Measurements from ENCODE around the gene STN1.

Gene STN1

GRCh38 chr10:103941801-103942200 is 23.8 kb upstream of the STN1 start:
- Histone ChIP-seq H3K4me3 (ENCODE audit: low read depth, low read length) (no peak overlapping the region), H3K4me1 (ENCODE audit: control insufficient read depth, insufficient read depth, low read length) (no peaks in the 10 kb centered on the region), H3K9ac (ENCODE audit: low read depth, low read length) (no peak overlapping the region), H3K27me3 (ENCODE audit: control insufficient read depth, insufficient read depth, low read length) (no peaks in the 10 kb centered on the region), H3K36me3 (ENCODE audit: control insufficient read depth, insufficient read depth, low read length) (no peaks in the 10 kb centered on the region), H3K9me3 (ENCODE audit: control insufficient read depth, insufficient read depth, low read length) (no peaks in the 10 kb centered on the region)

- Histone ChIP-seq H3K27me3 (ENCODE audit: control insufficient read depth, insufficient read depth, low read length) (no peaks in the 10 kb centered on the region), H3K9ac (ENCODE audit: low read depth, low read length) (no peak overlapping the region), H3K9me3 (ENCODE audit: control insufficient read depth, insufficient read depth, low read length) (no peaks in the 10 kb centered on the region), H3K36me3 (ENCODE audit: control insufficient read depth, insufficient read depth, low read length) (no peaks in the 10 kb centered on the region), H3K4me1 (ENCODE audit: control insufficient read depth, insufficient read depth, low read length) (no peaks in the 10 kb centered on the region), H3K4me3 (ENCODE audit: low read depth, low read length) (no peak overlapping the region)
Measured at GRCh38 chr10:103939522-103939921, 21.5 kb upstream of the STN1 start.

- no peak overlapping the region for H3K9ac ChIP-seq (ENCODE audit: low read depth, low read length)
- no peaks in the 10 kb centered on the region for H3K36me3 ChIP-seq (ENCODE audit: control insufficient read depth, insufficient read depth, low read length)
- H3K27me3 ChIP-seq (ENCODE audit: control insufficient read depth, insufficient read depth, low read length), result no peaks in the 10 kb centered on the region
- no peaks in the 10 kb centered on the region for H3K4me1 ChIP-seq (ENCODE audit: control insufficient read depth, insufficient read depth, low read length)
- no peak overlapping the region for H3K4me3 ChIP-seq (ENCODE audit: low read depth, low read length)
- H3K9me3 ChIP-seq (ENCODE audit: control insufficient read depth, insufficient read depth, low read length), result no peaks in the 10 kb centered on the region
Measured at GRCh38 chr10:103936022-103936421, 18.0 kb upstream of the STN1 start.

GRCh38 chr10:103934308-103934707 is 16.3 kb upstream of the STN1 start:
- Histone ChIP-seq H3K4me1 (ENCODE audit: control insufficient read depth, insufficient read depth, low read length) (peaks cover 3% of the 10 kb centered on the region), H3K9ac (ENCODE audit: low read depth, low read length) (no peak overlapping the region), H3K36me3 (ENCODE audit: control insufficient read depth, insufficient read depth, low read length) (no peaks in the 10 kb centered on the region), H3K27me3 (ENCODE audit: control insufficient read depth, insufficient read depth, low read length) (no peaks in the 10 kb centered on the region), H3K9me3 (ENCODE audit: control insufficient read depth, insufficient read depth, low read length) (no peaks in the 10 kb centered on the region), H3K4me3 (ENCODE audit: low read depth, low read length) (no peak overlapping the region)

GRCh38 chr10:103933557-103934121 is 15.7 kb upstream of the STN1 start:
- no peaks in the 10 kb centered on the region for H3K9me3 ChIP-seq (ENCODE audit: control insufficient read depth, insufficient read depth, low read length)
- H3K9ac ChIP-seq (ENCODE audit: low read depth, low read length), result no peak overlapping the region
- no peak overlapping the region for H3K4me3 ChIP-seq (ENCODE audit: low read depth, low read length)
- no peaks in the 10 kb centered on the region for H3K27me3 ChIP-seq (ENCODE audit: control insufficient read depth, insufficient read depth, low read length)
- peaks cover 6% of the 10 kb centered on the region for H3K4me1 ChIP-seq (ENCODE audit: control insufficient read depth, insufficient read depth, low read length)
- no peaks in the 10 kb centered on the region for H3K36me3 ChIP-seq (ENCODE audit: control insufficient read depth, insufficient read depth, low read length)

- Histone ChIP-seq H3K4me1 (ENCODE audit: control insufficient read depth, insufficient read depth, low read length) (peaks cover 8% of the 10 kb centered on the region), H3K9me3 (ENCODE audit: control insufficient read depth, insufficient read depth, low read length) (no peaks in the 10 kb centered on the region), H3K9ac (ENCODE audit: low read depth, low read length) (no peak overlapping the region), H3K4me3 (ENCODE audit: low read depth, low read length) (no peak overlapping the region), H3K27me3 (ENCODE audit: control insufficient read depth, insufficient read depth, low read length) (no peaks in the 10 kb centered on the region), H3K36me3 (ENCODE audit: control insufficient read depth, insufficient read depth, low read length) (no peaks in the 10 kb centered on the region)
Measured at GRCh38 chr10:103932971-103933370, 15.0 kb upstream of the STN1 start.

- Histone ChIP-seq H3K4me3 (ENCODE audit: low read depth, low read length) (no peak overlapping the region), H3K36me3 (ENCODE audit: control insufficient read depth, insufficient read depth, low read length) (no peaks in the 10 kb centered on the region), H3K9ac (ENCODE audit: low read depth, low read length) (no peak overlapping the region), H3K4me1 (ENCODE audit: control insufficient read depth, insufficient read depth, low read length) (peaks cover 8% of the 10 kb centered on the region), H3K27me3 (ENCODE audit: control insufficient read depth, insufficient read depth, low read length) (no peaks in the 10 kb centered on the region), H3K9me3 (ENCODE audit: control insufficient read depth, insufficient read depth, low read length) (no peaks in the 10 kb centered on the region)
Measured at GRCh38 chr10:103932271-103932670, 14.3 kb upstream of the STN1 start.

- H3K4me1 ChIP-seq (ENCODE audit: control insufficient read depth, insufficient read depth, low read length), result peaks cover 8% of the 10 kb centered on the region
- H3K9me3 ChIP-seq (ENCODE audit: control insufficient read depth, insufficient read depth, low read length), result no peaks in the 10 kb centered on the region
- no peak overlapping the region for H3K9ac ChIP-seq (ENCODE audit: low read depth, low read length)
- no peaks in the 10 kb centered on the region for H3K27me3 ChIP-seq (ENCODE audit: control insufficient read depth, insufficient read depth, low read length)
- H3K4me3 ChIP-seq (ENCODE audit: low read depth, low read length), result no peak overlapping the region
- no peaks in the 10 kb centered on the region for H3K36me3 ChIP-seq (ENCODE audit: control insufficient read depth, insufficient read depth, low read length)
Measured at GRCh38 chr10:103931603-103932002, 13.6 kb upstream of the STN1 start.

GRCh38 chr10:103930881-103931280 is 12.9 kb upstream of the STN1 start:
- Histone ChIP-seq H3K36me3 (ENCODE audit: control insufficient read depth, insufficient read depth, low read length) (no peaks in the 10 kb centered on the region), H3K27me3 (ENCODE audit: control insufficient read depth, insufficient read depth, low read length) (no peaks in the 10 kb centered on the region), H3K9me3 (ENCODE audit: control insufficient read depth, insufficient read depth, low read length) (no peaks in the 10 kb centered on the region), H3K9ac (ENCODE audit: low read depth, low read length) (no peak overlapping the region), H3K4me3 (ENCODE audit: low read depth, low read length) (no peak overlapping the region), H3K4me1 (ENCODE audit: control insufficient read depth, insufficient read depth, low read length) (peaks cover 8% of the 10 kb centered on the region)

- Histone ChIP-seq H3K9me3 (ENCODE audit: control insufficient read depth, insufficient read depth, low read length) (no peaks in the 10 kb centered on the region), H3K4me3 (ENCODE audit: low read depth, low read length) (no peak overlapping the region), H3K4me1 (ENCODE audit: control insufficient read depth, insufficient read depth, low read length) (peaks cover 8% of the 10 kb centered on the region), H3K9ac (ENCODE audit: low read depth, low read length) (no peak overlapping the region), H3K36me3 (ENCODE audit: control insufficient read depth, insufficient read depth, low read length) (no peaks in the 10 kb centered on the region), H3K27me3 (ENCODE audit: control insufficient read depth, insufficient read depth, low read length) (no peaks in the 10 kb centered on the region)
Measured at GRCh38 chr10:103930449-103930848, 12.5 kb upstream of the STN1 start.

GRCh38 chr10:103929381-103929921 is 11.5 kb upstream of the STN1 start:
- H3K4me1 ChIP-seq (ENCODE audit: control insufficient read depth, insufficient read depth, low read length), result peaks cover 8% of the 10 kb centered on the region
- H3K9me3 ChIP-seq (ENCODE audit: control insufficient read depth, insufficient read depth, low read length), result no peaks in the 10 kb centered on the region
- no peaks in the 10 kb centered on the region for H3K27me3 ChIP-seq (ENCODE audit: control insufficient read depth, insufficient read depth, low read length)
- no peak overlapping the region for H3K4me3 ChIP-seq (ENCODE audit: low read depth, low read length)
- H3K9ac ChIP-seq (ENCODE audit: low read depth, low read length), result no peak overlapping the region
- H3K36me3 ChIP-seq (ENCODE audit: control insufficient read depth, insufficient read depth, low read length), result no peaks in the 10 kb centered on the region

GRCh38 chr10:103928784-103929183 is 10.8 kb upstream of the STN1 start:
- H3K27me3 ChIP-seq (ENCODE audit: control insufficient read depth, insufficient read depth, low read length), result no peaks in the 10 kb centered on the region
- H3K36me3 ChIP-seq (ENCODE audit: control insufficient read depth, insufficient read depth, low read length), result no peaks in the 10 kb centered on the region
- H3K9ac ChIP-seq (ENCODE audit: low read depth, low read length), result no peak overlapping the region
- H3K4me1 ChIP-seq (ENCODE audit: control insufficient read depth, insufficient read depth, low read length), result peaks cover 8% of the 10 kb centered on the region
- no peaks in the 10 kb centered on the region for H3K9me3 ChIP-seq (ENCODE audit: control insufficient read depth, insufficient read depth, low read length)
- H3K4me3 ChIP-seq (ENCODE audit: low read depth, low read length), result no peak overlapping the region
